Epithelial cell of esophagus (primary cell): Measurements from ENCODE around the gene MORF4L1.
A peak's percentile ranks its signal among the peaks of the same experiment; 100 is the strongest.
"Not testable (repeated sequence)": the region's sequence is repeated elsewhere in the genome, so short reads cannot be mapped to it uniquely, and the experiment has no call there.

ENCODE experiments used
- DNase-seq: peaks from one replicate; pipeline ENCODE4 v3.0.0; 2010; ENCODE audit warnings: low read depth
- H3K4me3 ChIP-seq: 2 replicates; pipeline ENCODE4 v1.5.1; 2011; ENCODE audit warnings: mild to moderate bottlenecking, low read length, control low read depth
- CTCF ChIP-seq: IDR thresholded peaks from 2 replicates; pipeline ENCODE4 v1.5.1; 2011; ENCODE audit warnings: low read depth, mild to moderate bottlenecking, low read length, control low read depth, inconsistent platforms; ENCODE audit not compliant: insufficient read depth; ENCODE audit errors: missing control alignments

Gene MORF4L1

GRCh38 chr15:78895471-78895870, 22.8 kb downstream of the MORF4L1 start:
- no peak for DNase-seq
- H3K4me3 ChIP-seq = no peak overlapping the region
- no peak for TF ChIP-seq CTCF

DNA sequence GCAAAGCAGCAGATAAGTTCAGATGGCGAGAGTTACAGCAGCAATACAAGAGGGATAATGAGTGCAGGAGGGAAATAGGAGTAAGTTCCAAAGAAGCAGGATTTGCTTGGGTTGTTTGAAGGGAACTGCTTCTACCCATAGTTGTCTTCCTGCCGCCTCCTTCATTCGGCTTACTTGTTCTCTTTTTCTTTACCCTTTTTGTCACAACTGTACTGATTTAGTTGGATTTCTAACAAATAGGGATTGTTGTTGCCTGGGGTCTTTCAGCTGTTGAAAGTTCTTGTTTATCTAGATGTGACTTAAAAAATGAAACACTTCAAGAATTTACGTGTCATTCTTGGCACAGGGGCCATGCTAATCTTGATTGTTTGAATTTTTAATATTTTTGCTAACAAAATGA, 25.9 kb downstream of the MORF4L1 start:
- no peak overlapping the region for H3K4me3 ChIP-seq
- TF ChIP-seq CTCF = no peak
- no peak for DNase-seq

GRCh38 chr15:78900819-78901533, 28.3 kb downstream of the MORF4L1 start:
- not testable (repeated sequence) for DNase-seq, H3K4me3 ChIP-seq

GRCh38 chr15:78902281-78903032, 29.8 kb downstream of the MORF4L1 start:
- DNase-seq, H3K4me3 ChIP-seq: not testable (repeated sequence)

DNA sequence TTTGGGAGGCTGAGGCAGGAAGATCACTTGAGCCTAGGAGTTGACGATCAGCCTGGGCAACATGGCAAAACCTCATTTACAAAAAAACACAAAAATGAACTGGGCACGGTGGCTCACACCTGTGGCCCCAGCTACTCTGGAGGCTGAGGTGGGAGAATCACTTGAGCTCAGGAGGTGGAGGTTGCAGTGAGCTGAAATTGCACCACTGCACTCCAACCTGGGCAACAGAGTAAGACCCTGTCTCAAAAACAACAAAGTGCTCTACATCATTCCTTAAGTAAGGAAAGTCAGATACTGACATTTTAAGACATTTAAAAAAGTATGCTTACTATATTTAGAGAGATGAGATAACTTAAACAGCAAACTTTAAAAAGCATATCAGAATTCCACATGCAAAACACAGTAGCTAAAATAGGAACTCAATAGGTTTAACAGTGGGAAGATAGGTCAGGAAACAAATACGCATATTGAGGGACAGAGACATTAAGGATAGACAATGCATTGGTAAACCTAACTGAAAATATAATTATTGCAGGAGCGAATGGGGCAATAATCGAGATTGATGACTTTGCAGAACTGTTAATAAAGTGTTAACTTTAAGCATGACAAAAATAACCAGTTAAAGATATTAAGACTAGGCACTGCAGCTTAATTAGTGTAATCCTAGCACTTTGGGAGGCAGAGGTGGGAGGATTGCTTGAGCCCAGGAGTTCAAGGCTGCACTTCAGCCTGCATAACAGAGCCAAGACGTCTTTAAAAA, 32.1 kb downstream of the MORF4L1 start:
- no peak for DNase-seq
- no peak for TF ChIP-seq CTCF
- no peak overlapping the region for H3K4me3 ChIP-seq

DNA sequence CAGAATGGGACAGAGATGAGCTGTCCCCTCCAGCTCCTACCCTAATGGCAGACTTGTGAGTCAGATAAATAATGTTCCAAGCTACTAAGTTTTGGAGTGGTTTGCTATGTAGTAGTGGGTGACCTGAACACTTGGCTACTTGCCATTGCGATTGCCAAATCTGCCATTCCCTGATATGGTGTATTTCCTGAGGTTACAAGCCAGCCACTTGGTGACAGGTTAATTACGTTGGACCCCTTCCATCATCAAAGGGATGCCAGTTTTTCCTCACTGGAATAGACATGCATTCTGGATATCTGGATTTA, 33.6 kb downstream of the MORF4L1 start:
- no peak overlapping the region for H3K4me3 ChIP-seq
- peak; percentile 65 for DNase-seq
- TF ChIP-seq CTCF = no peak

DNA sequence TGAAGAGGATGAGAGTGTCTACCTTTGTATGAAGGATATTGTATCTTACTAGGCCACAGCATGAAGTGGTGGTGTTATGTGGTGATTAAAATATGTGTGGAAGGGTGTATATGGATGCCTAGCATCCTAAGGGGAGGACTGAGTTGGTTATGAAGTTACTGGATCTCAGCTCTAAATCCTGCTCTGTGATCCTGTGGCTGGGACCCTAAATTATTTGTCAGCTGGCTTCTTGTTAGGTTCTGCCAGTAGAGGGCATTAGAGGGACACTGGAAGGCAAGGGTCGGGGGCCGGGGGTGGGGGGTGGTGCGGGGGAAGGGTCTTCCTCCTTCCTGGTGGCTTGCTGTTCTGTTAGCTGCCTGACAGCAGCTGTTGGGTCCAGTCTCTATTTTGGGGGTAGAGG, 34.9 kb downstream of the MORF4L1 start:
- no peak for DNase-seq
- peak; percentile 26 for TF ChIP-seq CTCF
- H3K4me3 ChIP-seq = no peak overlapping the region
